ENCODE measurements around the gene PLS3. TPM values are rescaled to one million over a fixed set of nuclear protein-coding genes. Genes with fewer than 3 reads are reported as not detected.

Gene PLS3
- total and polyA plus RNA-seq, 2 of the 4 experiments (the other 2 are of a cell fraction), result 158 to 252 TPM

- Histone ChIP-seq H4K20me1 (ENCODE audit: insufficient read depth, low read length) (no peaks in the 10 kb centered on the region), H2AK9ac (replicated peaks; ENCODE audit: low read depth, low read length, poor library complexity) (no peak overlapping the region), H2BK5ac (ENCODE audit: low read depth, low read length, poor library complexity, severe bottlenecking) (peak overlapping the region; percentile 29), H3K36me3 (ENCODE audit: control insufficient read depth, insufficient read depth, low read length) (peaks cover 3% of the 10 kb centered on the region), H3K79me1 (ENCODE audit: low read depth in 1 of 2, low read length in 2 of 2) (peaks cover 0 to 10% of the 10 kb centered on the region in 2 experiments; a peak in 1 of 4 replicates), H3K4me1 (ENCODE audit: control insufficient read depth, insufficient read depth, low read length) (no peaks in the 10 kb centered on the region; the same call in 1 of the 2 replicates), H3K4me2 (ENCODE audit: low read depth, low read length) (no peak overlapping the region), H2BK120ac (ENCODE audit: low read depth, low read length) (no peak overlapping the region), H4K8ac (ENCODE audit: low read depth in 2 of 2, low read length in 2 of 2) (peak overlapping the region in 1 of 2 experiments; percentile 12; a peak in 1 of 4 replicates), H3K18ac (ENCODE audit: low read depth, low read length) (no peak overlapping the region), H3K14ac (replicated peaks; ENCODE audit: low read depth, low read length) (no peak overlapping the region), H2BK20ac (ENCODE audit: low read depth, low read length) (no peak overlapping the region), H4K91ac (ENCODE audit: insufficient read depth, low read depth, low read length) (no peak overlapping the region), H2AK5ac (ENCODE audit: low read depth, low read length) (no peak overlapping the region), H3K23ac (ENCODE audit: low read depth, low read length) (no peak overlapping the region), H3K9ac (ENCODE audit: low read depth, low read length) (no peak overlapping the region), H3K56ac (ENCODE audit: extremely low read depth, insufficient read depth, low read length) (no peak overlapping the region), H2AFZ (replicated peaks; ENCODE audit: low read length, poor library complexity) (no peak overlapping the region), H3K4ac (ENCODE audit: low read depth, low read length) (no peak overlapping the region), H3K27ac (ENCODE audit: insufficient read depth, low read length) (no peak overlapping the region), H3K9me1 (ENCODE audit: insufficient read depth, low read length) (no peaks in the 10 kb centered on the region), H3K9me3 (ENCODE audit: control insufficient read depth, insufficient read depth, low read length) (no peaks in the 10 kb centered on the region), H4K5ac (ENCODE audit: low read depth, low read length) (no peak overlapping the region), H2BK15ac (ENCODE audit: low read depth, low read length) (no peak overlapping the region), H3K4me3 (ENCODE audit: insufficient read depth, low read depth, low read length) (no peak overlapping the region), H3K27me3 (ENCODE audit: control insufficient read depth, insufficient read depth, low read length) (no peaks in the 10 kb centered on the region; the same call in 1 of the 2 replicates)
- dilution Hi-C loops (cut with HindIII; ENCODE audit: low sequenced_read_pairs, unreplicated experiment) (no loop called here), in situ Hi-C loops (cut with MboI; ENCODE audit: low sequenced_read_pairs) (no loop called here), intact Hi-C loops (cut with micrococcal nuclease) (no loop called here)
- no CpG with 5 or more reads among the region's 4 CpGs for WGBS, 2 experiments (ENCODE audit: extremely low coverage in 2 of 2, insufficient read length in 1 of 2)
- no peak for ATAC-seq (ENCODE audit: low read depth)
- ChIA-PET POLR2A (ENCODE audit: unreplicated experiment) (no interaction called here), CTCF (interaction anchor here (1.0 kb wide), 1 partner anchor 17 kb away, joined by 3 read pairs; no protein-coding TSS in a partner anchor)
- no peak for DNase-seq
- BruUV-seq (replicated peaks), result no TSS peak
- TF ChIP-seq RAD21 (IDR thresholded peaks at IDR 0.05; ENCODE audit: low read length), result no peak
Measured at GRCh38 chrX:115622534-115622933, 61.6 kb downstream of the PLS3 start.

Data from IMR-90 (cell line).